Neural cell (in vitro differentiated cells): ENCODE results near the gene MXRA7. TPM values are rescaled to one million over a fixed set of nuclear protein-coding genes. Genes with fewer than 3 reads are reported as not detected.

Source experiments
- H2AFZ ChIP-seq: fragments of 200-600, 300-800 bp; sonication (generic), shearing (Covaris generic); 2 replicates; pipeline ENCODE4 v1.6.0; 2014; ENCODE audit warnings: low read depth, mild to moderate bottlenecking, antibody characterized with exemption, low read length, moderate library complexity
- H3F3A ChIP-seq: fragments of 200-600 bp; shearing (Covaris generic); 2 replicates; pipeline ENCODE4 v1.6.1; 2016; ENCODE audit warnings: mild to moderate bottlenecking, moderate library complexity, mixed read lengths, antibody characterized with exemption, low read length; ENCODE audit not compliant: insufficient read depth, poor library complexity, severe bottlenecking
- H3K27ac ChIP-seq: fragments of 200-600, 300-800 bp; sonication (generic), shearing (Covaris generic); 2 replicates; pipeline ENCODE4 v1.5.1; 2014; ENCODE audit warnings: mild to moderate bottlenecking, low read length, moderate library complexity
- H3K27me3 ChIP-seq: fragments of 300-800, 200-600 bp; sonication (generic), shearing (Covaris generic); 2 replicates; pipeline ENCODE4 v1.6.0; 2014; ENCODE audit warnings: mild to moderate bottlenecking, low read depth, low read length, moderate library complexity; ENCODE audit not compliant: insufficient read depth
- H3K36me3 ChIP-seq: fragments of 300-800, 200-600 bp; sonication (generic), shearing (Covaris generic); 2 replicates; pipeline ENCODE4 v1.5.1; 2014; ENCODE audit warnings: mild to moderate bottlenecking, antibody characterized with exemption, low read length, moderate library complexity; ENCODE audit not compliant: insufficient read depth
- H3K4me2 ChIP-seq: fragments of 300-800, 200-600 bp; sonication (generic), shearing (Covaris generic); 2 replicates; pipeline ENCODE4 v1.6.0; 2014; ENCODE audit warnings: mild to moderate bottlenecking, low read length
- H3K4me3 ChIP-seq: fragments of 300-800, 200-600 bp; sonication (generic), shearing (Covaris generic); 2 replicates; pipeline ENCODE4 v1.5.1; 2014; ENCODE audit warnings: mild to moderate bottlenecking, low read length, moderate library complexity
- H3K79me2 ChIP-seq: fragments of 200-600 bp; shearing (Covaris generic); replicated peaks from 2 replicates; pipeline ENCODE4 v1.6.0; 2014; ENCODE audit warnings: mild to moderate bottlenecking, low read length, moderate library complexity; ENCODE audit not compliant: insufficient read depth
- H3K9ac ChIP-seq: fragments of 300-800, 200-600 bp; sonication (generic), shearing (Covaris generic); 2 replicates; pipeline ENCODE4 v1.6.1; 2016; ENCODE audit warnings: mild to moderate bottlenecking, low read length, mixed read lengths
- H3K9me2 ChIP-seq: fragments of 200-600 bp; shearing (Covaris generic); 2 replicates; pipeline ENCODE4 v1.6.1; 2016; ENCODE audit warnings: mild to moderate bottlenecking, low read length, mixed read lengths; ENCODE audit not compliant: insufficient read depth
- H3K9me3 ChIP-seq: fragments of 200-600, 300-800 bp; sonication (generic), shearing (Covaris generic); 2 replicates; pipeline ENCODE4 v1.6.1; 2016; ENCODE audit warnings: mild to moderate bottlenecking, mixed run types, low read length, moderate library complexity, mixed read lengths
- H4K20me1 ChIP-seq: fragments of 200-600 bp; shearing (Covaris generic); 2 replicates; pipeline ENCODE4 v1.6.1; 2016; ENCODE audit warnings: mild to moderate bottlenecking, mixed run types; ENCODE audit not compliant: insufficient read depth
- EP300 ChIP-seq: fragments of 450-650 bp; conservative IDR thresholded peaks from 2 replicates; pipeline ENCODE4 v1.6.1; 2014; ENCODE audit warnings: antibody characterized with exemption, mild to moderate bottlenecking, moderate library complexity; ENCODE audit not compliant: poor library complexity, severe bottlenecking
- EZH2 ChIP-seq: fragments of 200-600, 300-800 bp; shearing (Covaris generic), sonication (generic); IDR thresholded peaks from 2 replicates; pipeline ENCODE4 v1.6.1; 2014; ENCODE audit warnings: antibody characterized with exemption, low read length, borderline replicate concordance, mild to moderate bottlenecking; ENCODE audit not compliant: insufficient read depth, poor library complexity, severe bottlenecking
- MXI1 ChIP-seq: fragments of 450-650 bp; conservative IDR thresholded peaks from 2 replicates; pipeline ENCODE4 v1.6.1; 2014; ENCODE audit warnings: antibody characterized with exemption, mild to moderate bottlenecking; ENCODE audit not compliant: poor library complexity, severe bottlenecking
- POLR2AphosphoS5 ChIP-seq: IDR thresholded peaks from 2 replicates; pipeline ENCODE4 v1.6.1; 2012
- SMC3 ChIP-seq: fragments of 450-650 bp; conservative IDR thresholded peaks from 2 replicates; pipeline ENCODE4 v1.6.1; 2014; ENCODE audit warnings: antibody characterized with exemption, mild to moderate bottlenecking, moderate library complexity; ENCODE audit not compliant: poor library complexity
- TAF1 ChIP-seq: IDR thresholded peaks from 2 replicates; pipeline ENCODE4 v1.6.1; 2012; ENCODE audit warnings: low read depth
- polyA plus RNA-seq: library from polyadenylated mRNA; depleted of rRNA; stranded (reverse); fragments of >200 nt; gene quantifications from 2 replicates; pipeline ENCODE4 v1.2.3, GENCODE V29; 2014
- TF ChIP-seq, protein P1 (sequence below): fragments of 450-650 bp; IDR thresholded peaks from 2 replicates; pipeline ENCODE4 v1.5.1; 2014; ENCODE audit warnings: antibody characterized with exemption, mild to moderate bottlenecking, moderate library complexity; ENCODE audit not compliant: poor library complexity, severe bottlenecking
- TF ChIP-seq, protein P2 (sequence below): IDR thresholded peaks from 2 replicates; pipeline ENCODE4 v1.6.1; 2012; ENCODE audit warnings: borderline replicate concordance

The MXRA7 gene
- polyA plus RNA-seq, 1 donor from 2014 or later, result 143 TPM

DNA sequence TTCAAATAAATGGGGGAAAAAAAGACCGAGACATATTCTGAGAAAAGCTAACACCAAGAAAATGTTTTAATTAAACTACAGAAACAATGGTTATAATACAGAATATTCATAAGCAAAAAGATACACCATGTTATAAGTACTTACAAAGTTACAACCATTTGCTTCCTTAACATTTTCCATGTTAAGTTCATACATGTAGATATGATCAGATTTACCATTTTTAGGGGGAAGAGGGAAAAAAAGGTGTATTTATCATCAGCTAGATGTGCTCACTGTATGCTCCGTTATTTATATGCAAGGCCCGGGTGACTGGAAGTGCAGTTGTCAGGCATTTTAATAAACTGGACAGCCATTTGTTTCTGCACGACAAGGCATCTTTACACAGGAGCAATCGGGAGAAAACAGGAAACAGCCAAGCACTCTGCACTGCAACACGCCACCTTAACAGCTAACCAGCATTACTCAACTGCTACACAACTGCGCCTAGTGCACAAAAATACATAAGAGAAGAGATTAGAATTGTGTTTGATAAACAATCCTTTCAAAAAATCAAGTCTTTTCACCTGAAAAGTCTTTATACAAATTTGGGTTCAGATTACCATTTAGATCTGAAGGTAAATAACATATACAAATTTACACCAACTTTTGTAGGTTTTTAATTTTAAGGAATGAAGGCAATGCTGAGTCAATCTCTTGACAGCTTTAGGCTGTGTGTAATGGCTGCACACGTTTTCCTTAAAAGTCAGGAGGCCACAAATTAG is 23.5 kb upstream of the MXRA7 start:
- no peak for TF ChIP-seq EZH2
- TF ChIP-seq, protein P1, sequence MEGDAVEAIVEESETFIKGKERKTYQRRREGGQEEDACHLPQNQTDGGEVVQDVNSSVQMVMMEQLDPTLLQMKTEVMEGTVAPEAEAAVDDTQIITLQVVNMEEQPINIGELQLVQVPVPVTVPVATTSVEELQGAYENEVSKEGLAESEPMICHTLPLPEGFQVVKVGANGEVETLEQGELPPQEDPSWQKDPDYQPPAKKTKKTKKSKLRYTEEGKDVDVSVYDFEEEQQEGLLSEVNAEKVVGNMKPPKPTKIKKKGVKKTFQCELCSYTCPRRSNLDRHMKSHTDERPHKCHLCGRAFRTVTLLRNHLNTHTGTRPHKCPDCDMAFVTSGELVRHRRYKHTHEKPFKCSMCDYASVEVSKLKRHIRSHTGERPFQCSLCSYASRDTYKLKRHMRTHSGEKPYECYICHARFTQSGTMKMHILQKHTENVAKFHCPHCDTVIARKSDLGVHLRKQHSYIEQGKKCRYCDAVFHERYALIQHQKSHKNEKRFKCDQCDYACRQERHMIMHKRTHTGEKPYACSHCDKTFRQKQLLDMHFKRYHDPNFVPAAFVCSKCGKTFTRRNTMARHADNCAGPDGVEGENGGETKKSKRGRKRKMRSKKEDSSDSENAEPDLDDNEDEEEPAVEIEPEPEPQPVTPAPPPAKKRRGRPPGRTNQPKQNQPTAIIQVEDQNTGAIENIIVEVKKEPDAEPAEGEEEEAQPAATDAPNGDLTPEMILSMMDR, result no peak
- Histone ChIP-seq H3K9ac (peak overlapping the region; percentile 96), H3K27ac (no peak overlapping the region)

DNA sequence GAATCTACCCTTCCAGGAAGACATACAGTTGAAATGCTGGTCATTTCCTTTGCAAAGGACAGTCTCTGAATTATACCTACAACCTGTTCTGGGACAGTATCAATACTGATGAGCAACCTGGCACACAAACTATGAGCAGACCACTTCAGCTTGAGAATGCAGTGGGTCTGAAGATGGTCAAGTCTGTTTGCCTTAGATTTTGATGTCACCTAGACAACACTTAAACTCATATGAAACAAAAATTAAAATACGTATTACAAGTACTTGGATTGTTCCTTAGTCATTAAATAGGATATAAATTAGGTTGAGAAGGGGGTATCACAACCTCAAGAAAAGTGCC is 22.8 kb upstream of the MXRA7 start:
- peaks cover 2% of the 10 kb centered on the region for H3F3A ChIP-seq
- H3K4me3 ChIP-seq, result peak overlapping the region; percentile 93
- no peak overlapping the region for H3K9ac ChIP-seq
- peaks cover 7% of the 10 kb centered on the region for H4K20me1 ChIP-seq
- H2AFZ ChIP-seq, result no peak overlapping the region
- no peaks in the 10 kb centered on the region for H3K9me3 ChIP-seq
- TF ChIP-seq MXI1 (no peak), EP300 (no peak), POLR2AphosphoS5 (no peak), SMC3 (no peak), TAF1 (no peak)
- TF ChIP-seq, protein P2, sequence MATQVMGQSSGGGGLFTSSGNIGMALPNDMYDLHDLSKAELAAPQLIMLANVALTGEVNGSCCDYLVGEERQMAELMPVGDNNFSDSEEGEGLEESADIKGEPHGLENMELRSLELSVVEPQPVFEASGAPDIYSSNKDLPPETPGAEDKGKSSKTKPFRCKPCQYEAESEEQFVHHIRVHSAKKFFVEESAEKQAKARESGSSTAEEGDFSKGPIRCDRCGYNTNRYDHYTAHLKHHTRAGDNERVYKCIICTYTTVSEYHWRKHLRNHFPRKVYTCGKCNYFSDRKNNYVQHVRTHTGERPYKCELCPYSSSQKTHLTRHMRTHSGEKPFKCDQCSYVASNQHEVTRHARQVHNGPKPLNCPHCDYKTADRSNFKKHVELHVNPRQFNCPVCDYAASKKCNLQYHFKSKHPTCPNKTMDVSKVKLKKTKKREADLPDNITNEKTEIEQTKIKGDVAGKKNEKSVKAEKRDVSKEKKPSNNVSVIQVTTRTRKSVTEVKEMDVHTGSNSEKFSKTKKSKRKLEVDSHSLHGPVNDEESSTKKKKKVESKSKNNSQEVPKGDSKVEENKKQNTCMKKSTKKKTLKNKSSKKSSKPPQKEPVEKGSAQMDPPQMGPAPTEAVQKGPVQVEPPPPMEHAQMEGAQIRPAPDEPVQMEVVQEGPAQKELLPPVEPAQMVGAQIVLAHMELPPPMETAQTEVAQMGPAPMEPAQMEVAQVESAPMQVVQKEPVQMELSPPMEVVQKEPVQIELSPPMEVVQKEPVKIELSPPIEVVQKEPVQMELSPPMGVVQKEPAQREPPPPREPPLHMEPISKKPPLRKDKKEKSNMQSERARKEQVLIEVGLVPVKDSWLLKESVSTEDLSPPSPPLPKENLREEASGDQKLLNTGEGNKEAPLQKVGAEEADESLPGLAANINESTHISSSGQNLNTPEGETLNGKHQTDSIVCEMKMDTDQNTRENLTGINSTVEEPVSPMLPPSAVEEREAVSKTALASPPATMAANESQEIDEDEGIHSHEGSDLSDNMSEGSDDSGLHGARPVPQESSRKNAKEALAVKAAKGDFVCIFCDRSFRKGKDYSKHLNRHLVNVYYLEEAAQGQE, result no peak
- TF ChIP-seq, protein P1, result no peak
- H3K27ac ChIP-seq, result no peak overlapping the region
- H3K4me2 ChIP-seq, result no peak overlapping the region
- H3K27me3 ChIP-seq, result no peaks in the 10 kb centered on the region
- H3K9me2 ChIP-seq, result no peaks in the 10 kb centered on the region
- H3K79me2 ChIP-seq, result peaks cover 43% of the 10 kb centered on the region
- no peaks in the 10 kb centered on the region for H3K36me3 ChIP-seq

More for the DNA sequence above, 23.5 kb upstream of the MXRA7 start:
- Histone ChIP-seq H3K9me2 (no peaks in the 10 kb centered on the region), H3K79me2 (peaks cover 49% of the 10 kb centered on the region), H3K36me3 (no peaks in the 10 kb centered on the region), H3K4me2 (peak overlapping the region; percentile 78), H3F3A (peaks cover 2% of the 10 kb centered on the region), H3K9me3 (no peaks in the 10 kb centered on the region), H3K27me3 (no peaks in the 10 kb centered on the region), H4K20me1 (peaks cover 7% of the 10 kb centered on the region), H3K4me3 (peak overlapping the region; percentile 93), H2AFZ (no peak overlapping the region)
